Stimulated activated naive CD8-positive, alpha-beta T cell treated with anti-CD3 and anti-CD28 coated beads, Interleukin-15, Interleukin-2, amounts not matched to agents 100 U/mL and 50 U/mL, for 24 hours (primary cell): ENCODE results near the gene URI1.

Source experiments
- ATAC-seq: fragments of 150-1000 bp; cut with Tn5 transposase; one replicate; pipeline ENCODE4 v1.10.0; 2021
- DNase-seq: peaks from one replicate; pipeline ENCODE4 v3.0.0; 2021

The URI1 gene

DNA sequence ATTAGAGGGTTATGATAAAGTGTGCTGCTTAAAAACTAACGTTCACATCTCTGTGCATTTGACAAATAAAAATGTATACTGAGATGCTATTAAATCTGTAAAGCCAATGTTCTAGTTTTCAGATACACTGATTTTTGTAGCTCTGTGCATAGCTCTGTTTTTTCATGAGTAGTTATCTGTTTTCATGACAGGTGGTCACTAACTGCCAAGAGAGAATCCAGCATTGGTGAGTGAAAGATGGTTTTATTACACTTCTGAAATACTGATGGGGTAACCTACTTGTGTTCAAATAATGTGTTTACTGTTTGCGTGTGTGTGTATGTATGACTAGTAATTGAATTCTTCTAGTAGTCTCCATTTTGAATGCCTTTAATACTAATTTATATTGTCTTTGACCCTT is 29.0 kb downstream of the URI1 start:
- no peak for ATAC-seq
- DNase-seq: no peak

GRCh38 chr19:29971648-29972047 is 29.6 kb downstream of the URI1 start:
- ATAC-seq (no peak), DNase-seq (no peak)

GRCh38 chr19:29974701-29975100 is 32.7 kb downstream of the URI1 start:
- ATAC-seq (no peak), DNase-seq (no peak)

- no peak for ATAC-seq
Measured at GRCh38 chr19:29976151-29976943, 34.3 kb downstream of the URI1 start.

DNA sequence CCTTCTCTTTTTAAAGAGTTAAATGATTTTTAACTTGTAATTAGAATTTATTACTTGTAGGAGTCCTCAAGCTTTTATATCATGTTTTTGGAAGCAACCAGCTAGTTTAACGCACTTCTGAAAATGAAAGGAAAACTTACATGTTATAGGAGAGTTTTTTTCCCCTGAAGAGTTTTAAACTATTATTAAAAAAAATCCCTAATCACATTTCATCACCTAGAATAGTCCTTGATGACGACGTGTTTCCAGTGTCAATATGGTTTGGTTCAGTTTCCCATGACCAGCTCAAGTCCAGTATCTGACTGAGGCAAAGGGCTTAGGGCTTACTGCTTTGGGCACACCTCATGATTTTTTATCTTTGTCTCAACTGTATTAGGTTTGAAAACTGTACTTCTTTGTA is 36.0 kb downstream of the URI1 start:
- no peak for ATAC-seq
- DNase-seq: no peak

More at GRCh38 chr19:29976151-29976943, 34.3 kb downstream of the URI1 start:
- no peak for DNase-seq

GRCh38 chr19:29983568-29983967 is 41.5 kb downstream of the URI1 start:
- ATAC-seq (no peak), DNase-seq (no peak)

GRCh38 chr19:29985196-29985595 is 43.2 kb downstream of the URI1 start:
- DNase-seq (no peak), ATAC-seq (no peak)

- DNase-seq (no peak), ATAC-seq (no peak)
Measured at GRCh38 chr19:29988351-29988750, 46.3 kb downstream of the URI1 start.

DNA sequence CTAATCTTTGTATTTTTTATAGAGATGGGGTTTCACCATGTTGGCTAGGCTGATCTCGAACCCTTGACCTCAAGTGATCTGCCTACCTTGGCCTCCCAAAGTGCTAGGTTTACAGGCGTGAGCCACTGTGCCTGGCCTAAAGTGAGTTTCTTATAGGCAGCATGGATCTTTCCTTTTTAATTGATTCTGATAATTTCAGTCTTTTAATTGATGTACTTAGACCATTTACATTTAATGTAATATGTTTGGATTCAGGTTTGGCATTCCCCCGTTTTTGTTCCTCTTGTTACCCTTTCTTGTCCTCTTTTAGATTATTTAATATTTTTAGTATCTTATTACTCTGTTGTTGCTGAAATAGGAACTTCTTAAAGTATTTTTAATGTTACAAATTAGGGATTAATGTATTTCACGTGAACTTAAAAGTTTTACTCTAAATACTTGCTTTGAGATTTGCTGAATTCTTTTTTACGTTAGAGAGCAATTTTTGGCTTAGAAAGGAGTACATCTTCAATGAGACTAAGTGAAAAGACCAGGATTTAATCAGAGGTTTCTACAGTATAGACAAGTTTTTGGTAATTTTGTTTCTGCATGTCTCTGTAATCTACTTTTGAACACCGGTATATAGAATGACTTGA is 50.3 kb downstream of the URI1 start:
- no peak for DNase-seq
- no peak for ATAC-seq

DNA sequence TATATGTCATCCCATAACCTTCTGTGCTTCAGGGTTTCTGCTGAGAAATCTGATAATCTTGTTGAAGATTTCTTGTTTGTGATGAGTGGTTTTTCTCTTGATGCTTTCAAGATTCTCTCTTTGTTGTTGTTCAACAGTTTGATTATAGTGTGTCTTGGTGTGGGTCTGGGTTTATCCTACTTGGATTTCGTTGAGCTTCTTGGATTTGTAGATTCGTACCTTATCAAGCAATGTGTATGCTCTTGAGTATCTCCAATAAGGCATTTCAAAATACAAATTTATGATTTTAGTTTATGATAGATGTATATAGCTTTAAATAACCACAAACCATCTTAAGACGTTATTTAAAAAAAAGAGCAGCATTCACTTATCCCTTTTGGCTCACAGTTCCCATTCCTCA is 57.5 kb downstream of the URI1 start:
- DNase-seq (no peak), ATAC-seq (no peak)

DNA sequence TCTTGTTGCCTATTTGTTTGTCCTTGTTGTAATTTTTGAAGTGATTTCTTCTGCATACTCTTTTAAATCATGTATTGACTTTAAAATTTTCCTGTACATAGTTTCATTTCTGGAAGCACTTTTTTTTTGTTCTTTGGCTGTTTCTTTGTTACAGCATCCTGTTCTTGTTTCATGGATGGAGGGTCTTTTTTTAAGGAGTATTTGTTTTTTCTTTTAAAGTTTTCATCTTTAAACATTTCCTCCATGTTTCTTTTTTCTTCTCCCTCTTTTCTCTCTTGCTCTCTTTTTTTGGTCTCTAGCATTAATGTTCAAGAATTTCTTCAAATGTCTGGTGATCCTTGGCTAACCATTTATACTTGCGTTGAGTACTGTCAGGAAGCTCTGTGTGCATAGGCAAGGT is 58.8 kb downstream of the URI1 start:
- ATAC-seq (no peak), DNase-seq (no peak)

- ATAC-seq (no peak), DNase-seq (no peak)
Measured at GRCh38 chr19:30001301-30001700, 59.3 kb downstream of the URI1 start.

DNA sequence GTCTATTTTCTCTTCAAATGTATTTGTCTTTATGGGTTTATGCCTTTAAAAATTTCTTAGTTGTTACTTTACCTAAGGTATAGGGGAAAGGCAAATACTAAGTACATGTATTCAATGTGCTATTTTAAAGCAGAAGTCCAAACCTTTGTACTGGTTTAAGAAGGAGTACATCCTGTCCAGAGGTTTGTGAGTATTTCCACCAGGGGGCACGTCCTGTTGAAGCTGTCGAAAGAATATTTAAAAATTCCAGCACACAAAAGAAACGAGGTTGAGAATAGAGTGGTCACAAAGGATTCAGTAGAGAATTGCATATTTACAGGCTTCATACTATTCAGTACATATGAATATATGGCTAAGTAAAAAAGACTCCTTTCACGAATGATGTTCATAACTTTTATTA is 59.8 kb downstream of the URI1 start:
- DNase-seq: no peak
- ATAC-seq: no peak

DNA sequence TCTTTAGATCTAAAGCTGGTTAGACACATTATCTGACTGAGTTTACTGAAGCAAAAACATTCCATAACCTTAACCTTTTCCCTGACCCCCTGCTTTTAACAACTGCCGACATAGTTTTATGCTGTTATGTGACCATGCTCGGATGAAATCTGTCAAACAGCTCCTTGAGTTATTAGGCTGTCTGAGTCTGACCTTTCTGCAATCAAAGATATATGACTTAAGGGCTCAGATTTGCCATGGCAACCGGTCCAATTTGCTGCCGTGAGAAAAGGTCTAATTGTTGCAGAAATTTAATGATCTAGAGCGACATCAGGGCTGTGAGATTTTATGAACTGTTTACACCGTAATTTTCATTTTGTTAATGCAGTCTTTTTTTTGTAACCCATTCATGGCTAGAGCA is 61.8 kb downstream of the URI1 start:
- ATAC-seq (no peak), DNase-seq (no peak)

- ATAC-seq (no peak), DNase-seq (no peak)
Measured at GRCh38 chr19:30004403-30004802, 62.4 kb downstream of the URI1 start.

- ATAC-seq: no peak
- no peak for DNase-seq
Measured at GRCh38 chr19:30006207-30006606, 64.2 kb downstream of the URI1 start.

- ATAC-seq (no peak), DNase-seq (no peak)
Measured at GRCh38 chr19:30008169-30008568, 66.1 kb downstream of the URI1 start.

DNA sequence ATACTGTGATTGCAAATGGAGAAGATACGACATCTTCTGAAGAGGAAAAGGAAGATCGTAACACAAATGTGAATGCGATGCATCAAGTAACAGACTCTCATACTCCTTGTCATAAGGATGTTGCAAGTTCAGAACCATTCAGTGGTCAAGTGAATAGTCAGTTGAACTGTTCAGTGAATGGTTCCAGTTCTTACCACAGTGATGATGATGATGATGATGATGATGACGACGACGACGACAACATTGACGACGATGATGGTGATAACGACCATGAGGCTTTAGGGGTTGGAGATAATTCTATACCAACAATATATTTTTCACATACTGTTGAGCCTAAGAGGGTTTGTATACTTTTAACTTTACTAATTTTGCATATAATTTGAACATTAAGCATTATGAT is 67.0 kb downstream of the URI1 start:
- ATAC-seq (no peak), DNase-seq (no peak)

- no peak for ATAC-seq
- DNase-seq: no peak
Measured at GRCh38 chr19:30011051-30011578, 69.1 kb downstream of the URI1 start.

DNA sequence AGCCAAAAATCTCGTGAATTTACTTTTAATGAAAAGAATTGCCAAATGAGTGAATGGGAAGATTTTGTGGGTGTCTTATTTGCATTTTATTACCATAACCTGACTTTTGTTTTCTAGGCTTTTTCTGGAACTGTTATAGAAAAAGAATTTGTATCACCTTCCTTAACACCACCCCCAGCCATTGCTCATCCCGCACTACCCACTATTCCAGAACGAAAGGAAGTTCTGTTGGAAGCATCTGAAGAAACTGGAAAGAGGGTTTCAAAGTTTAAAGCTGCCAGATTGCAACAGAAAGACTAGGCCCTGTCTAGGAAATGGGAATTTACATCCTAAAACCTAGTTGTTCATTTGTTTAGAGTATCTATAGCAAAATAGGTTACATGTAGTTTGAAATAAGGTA is 72.7 kb downstream of the URI1 start:
- ATAC-seq: no peak
- no peak for DNase-seq

GRCh38 chr19:30017172-30017571 is 75.1 kb downstream of the URI1 start:
- DNase-seq: no peak
- ATAC-seq: no peak

DNA sequence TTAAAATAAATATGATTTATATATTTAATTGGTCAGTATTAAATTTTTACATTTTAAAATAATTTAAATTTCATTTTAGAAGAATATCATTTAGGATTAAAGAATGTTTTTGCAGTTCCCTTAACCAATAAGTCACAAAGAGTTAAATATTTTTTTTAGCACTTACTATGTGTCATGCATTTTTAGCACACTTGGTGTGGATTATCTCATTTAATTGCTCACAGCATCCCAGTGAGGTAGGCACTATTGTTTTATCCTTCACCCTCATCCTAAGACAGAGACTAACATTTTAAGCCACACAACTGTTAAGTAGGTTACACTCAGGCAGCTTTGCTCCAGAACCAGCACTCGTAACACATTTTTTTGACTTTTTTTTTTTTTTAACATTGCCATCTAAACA is 78.2 kb downstream of the URI1 start:
- no peak for ATAC-seq
- no peak for DNase-seq

DNA sequence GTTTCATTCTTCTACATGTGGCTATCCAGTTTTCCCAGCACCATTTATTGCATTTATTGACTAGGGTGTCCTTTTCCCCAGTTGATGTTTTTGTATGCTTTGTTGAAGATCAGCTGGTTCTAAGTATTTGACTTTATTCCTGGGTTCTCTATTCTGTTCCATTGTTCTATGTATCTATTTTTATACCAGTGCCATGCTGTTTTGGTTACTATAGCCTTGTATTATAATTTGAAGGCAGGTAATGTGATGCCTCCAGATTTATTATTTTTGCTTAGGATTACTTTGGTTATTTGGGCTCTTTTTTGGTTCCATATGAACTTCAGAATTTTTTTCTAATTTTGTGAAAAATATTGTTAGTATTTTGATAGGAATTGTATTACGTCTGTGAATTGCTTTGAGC is 80.6 kb downstream of the URI1 start:
- DNase-seq (no peak), ATAC-seq (no peak)

GRCh38 chr19:30023330-30023729 is 81.3 kb downstream of the URI1 start:
- ATAC-seq (no peak), DNase-seq (no peak)
